ENCODE data around the gene ADAM12.
A peak's percentile ranks its signal among the peaks of the same experiment; 100 is the strongest.
"Not testable (repeated sequence)": the region's sequence is repeated elsewhere in the genome, so short reads cannot be mapped to it uniquely, and the experiment has no call there.

The ADAM12 gene

DNA sequence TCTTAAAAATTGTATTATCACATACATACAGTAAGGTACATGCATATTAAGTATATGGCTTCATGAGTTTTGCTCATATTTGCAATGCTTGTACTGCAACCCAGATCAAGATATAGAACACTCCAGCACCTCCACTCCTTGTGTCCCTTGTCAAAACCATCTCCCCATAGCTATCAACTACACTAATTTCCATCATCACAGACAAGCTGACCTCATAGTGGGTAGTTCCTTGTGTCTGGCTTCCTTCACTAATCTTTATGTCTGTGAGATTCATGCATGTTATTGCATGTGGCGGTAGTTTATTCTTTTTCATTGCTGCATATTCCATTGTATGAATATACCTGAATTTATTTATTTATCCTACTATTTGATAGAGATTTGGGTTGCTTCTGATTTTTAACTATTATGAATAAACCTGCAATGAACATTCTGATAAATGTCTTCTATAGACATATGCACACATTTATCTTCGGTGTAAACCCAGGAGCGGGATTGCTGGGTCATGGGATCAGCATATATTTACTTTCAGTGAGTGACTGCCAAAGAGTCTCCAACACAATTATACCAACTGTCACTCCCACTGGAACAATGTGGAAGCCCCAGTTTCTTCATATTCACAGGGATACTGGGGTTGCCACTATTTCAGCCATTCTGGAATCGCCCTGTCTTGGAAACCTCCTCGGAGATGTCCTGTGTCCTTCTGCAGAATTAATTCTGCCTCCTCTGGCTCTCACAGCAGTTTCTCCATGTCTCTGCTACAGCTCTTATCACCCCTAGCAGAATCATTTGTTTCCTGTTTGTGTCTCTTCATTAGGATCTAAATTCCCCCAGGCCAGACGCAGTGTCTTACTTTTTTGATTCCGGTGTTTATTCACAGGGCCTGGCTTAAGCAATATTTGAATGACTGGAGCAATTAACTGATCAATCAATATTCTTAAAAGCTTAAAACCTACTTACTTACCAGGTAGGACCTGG lies 14.7 kb upstream of the ADAM12 start:
- DNase-seq: no peak

DNA sequence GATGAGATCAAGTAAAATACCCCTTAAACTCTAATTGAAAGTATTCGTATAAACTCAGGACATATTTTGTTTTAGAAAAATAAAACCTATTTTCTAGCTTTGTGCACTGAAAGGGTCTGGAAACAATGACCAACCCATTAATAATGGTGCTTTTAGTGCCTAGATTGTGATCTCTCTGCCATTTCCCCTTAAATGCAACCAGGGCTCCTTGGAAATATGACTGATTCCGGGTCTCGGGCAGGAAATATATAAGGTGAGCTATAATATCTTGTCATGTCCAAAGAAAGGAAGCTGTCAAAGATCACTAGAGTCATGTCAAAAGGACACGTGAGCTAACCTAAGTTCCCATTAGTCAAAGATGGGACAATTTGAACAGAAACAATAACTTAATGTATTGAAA lies 12.4 kb upstream of the ADAM12 start:
- DNase-seq: no peak

- DNase-seq: no peak
Measured at GRCh38 chr10:126398924-126399323, 10.6 kb upstream of the ADAM12 start.

DNA sequence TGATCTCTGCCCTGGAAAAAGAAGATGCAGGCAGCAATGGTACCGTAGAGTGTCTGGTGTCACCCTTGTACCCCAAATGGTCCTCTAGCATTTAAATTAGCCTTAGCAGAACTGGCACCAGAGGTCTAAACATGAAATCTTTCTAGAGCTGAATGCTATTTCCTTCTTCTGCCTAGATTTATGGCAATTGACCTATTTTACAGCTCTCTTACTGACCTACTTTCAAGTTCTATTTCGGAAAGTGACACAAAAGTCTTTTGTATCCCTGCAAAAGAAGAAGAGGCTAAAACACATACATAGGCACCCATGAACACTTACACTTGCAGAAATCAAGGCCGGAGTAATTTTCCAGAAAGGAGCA lies 10.1 kb upstream of the ADAM12 start:
- no peak for DNase-seq

DNA sequence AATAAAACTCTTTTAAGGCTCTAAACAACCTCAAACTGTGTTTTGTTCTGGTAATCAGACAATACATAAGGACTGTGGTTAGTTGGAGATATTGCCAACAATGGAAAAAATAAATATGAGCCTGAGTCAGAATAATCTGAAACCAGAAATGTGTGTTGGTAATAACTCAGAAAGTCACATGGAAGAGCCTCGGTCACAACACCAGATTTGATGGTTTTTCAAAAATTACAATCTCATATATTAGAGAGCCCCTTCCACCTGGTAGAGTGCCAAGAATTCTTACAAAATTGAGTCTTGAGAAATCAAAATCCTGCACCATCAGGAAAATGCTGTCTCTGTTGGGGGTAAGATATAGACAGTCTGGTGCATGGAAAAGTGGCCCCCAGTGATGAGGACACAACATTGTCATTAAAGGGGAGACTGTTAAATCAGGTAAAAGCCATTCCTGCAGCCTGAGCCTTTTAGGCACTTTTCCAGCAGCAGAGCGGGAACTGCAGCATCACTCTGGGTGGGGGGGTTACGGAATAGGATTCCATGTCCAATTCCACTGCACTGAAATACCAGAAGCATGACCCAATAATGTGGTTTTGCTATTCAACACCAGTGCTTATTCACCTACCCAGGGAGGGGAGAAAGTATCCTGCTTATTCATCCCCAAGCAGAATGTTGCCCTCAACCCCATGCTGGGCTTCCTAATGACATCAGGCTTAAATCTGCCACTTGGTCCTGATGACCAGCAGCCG lies 9.5 kb upstream of the ADAM12 start:
- DNase-seq: no peak

GRCh38 chr10:126397156-126397555 lies 8.9 kb upstream of the ADAM12 start:
- DNase-seq: no peak

DNA sequence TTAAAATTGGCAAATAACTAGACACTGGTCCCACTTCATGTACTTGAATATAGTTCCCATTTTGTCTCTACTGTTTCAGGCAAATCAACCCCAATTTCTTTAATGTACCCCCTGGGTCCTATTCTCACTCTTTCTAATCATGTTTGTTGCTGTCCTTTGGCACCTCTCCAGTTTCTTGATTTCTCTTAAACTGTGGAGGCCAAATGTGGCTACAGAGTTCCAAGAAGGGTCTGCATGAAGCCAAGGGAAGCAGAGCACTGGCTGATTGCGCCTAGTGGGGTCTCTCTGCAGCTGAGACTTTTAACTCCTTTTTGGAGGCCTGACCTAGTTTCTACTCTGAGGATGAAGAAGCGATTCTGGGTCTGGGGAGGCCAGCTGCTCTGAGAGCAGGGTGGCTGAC lies 6.7 kb upstream of the ADAM12 start:
- no peak for DNase-seq

DNA sequence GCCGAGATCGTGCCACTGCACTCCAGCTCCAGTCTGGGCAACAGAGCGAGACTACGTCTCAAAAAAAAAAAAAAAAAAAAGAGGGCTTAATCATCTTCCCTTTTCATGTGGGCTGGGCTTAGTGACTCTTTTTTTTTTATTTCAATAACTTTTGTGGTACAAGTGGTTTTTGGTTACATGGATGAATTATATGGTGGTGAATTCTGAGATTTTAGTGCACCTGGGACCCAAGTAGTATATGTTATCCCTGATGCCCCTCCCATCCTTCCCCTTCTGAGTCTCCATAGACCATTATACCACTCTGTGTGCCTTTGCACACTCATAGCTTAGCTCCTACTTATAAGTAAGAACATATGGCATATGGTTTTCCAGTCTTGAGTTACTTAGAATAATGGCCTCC lies 4.8 kb upstream of the ADAM12 start:
- DNase-seq: no peak

DNA sequence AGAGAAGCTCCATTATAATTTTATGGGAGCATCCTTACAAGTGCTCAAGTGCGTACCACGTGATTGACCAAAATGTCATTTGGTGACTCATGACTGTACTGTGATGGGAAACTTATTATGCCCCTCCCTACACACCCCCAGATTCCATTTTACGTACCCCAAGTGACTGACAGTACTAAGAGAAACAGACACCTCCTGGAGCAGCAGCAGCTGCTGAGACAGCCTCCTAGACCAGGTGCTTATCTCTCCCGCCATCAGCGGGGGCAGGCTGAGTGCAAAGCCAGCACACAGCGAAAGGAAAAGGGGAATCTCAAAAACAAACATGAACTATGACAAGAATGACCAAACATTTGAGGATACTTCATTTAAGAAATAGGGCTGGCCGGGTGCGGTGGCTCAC lies 4.2 kb upstream of the ADAM12 start:
- no peak for DNase-seq

GRCh38 chr10:126392068-126392467 lies 3.8 kb upstream of the ADAM12 start:
- DNase-seq: no peak

DNA sequence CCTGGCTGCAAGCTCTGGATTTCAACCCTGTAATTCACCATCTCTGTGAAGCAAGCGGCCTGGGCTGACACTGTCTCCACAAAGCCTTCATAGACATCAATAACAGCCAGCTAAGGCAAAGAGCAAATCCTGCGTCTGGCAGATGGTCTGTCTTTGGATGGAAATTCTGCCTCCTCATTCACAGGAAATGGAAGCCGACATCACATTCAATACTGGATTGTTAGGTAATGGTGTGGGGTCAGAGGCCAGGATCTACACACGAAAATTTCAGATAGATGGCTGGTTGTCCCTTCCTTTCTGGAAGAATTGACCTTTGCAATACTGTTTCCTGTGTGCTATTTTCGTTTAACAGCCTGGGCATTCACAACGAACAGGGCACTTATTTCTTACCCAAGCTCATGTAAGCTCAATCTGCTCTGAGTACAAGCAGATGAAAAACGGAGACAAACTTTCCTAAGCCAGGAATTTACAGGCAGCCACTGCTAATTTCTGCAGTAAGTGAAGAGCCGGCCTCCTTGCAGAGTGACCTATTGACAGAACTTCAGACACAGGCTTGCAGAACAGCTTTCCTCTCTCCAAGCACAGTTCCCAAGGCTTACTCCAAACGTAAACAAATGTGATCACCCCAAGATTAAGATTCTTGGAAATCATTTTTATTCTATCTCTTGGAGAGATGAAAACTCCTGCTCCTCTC lies 3.1 kb upstream of the ADAM12 start:
- no peak for DNase-seq

GRCh38 chr10:126390324-126390723 lies 2.0 kb upstream of the ADAM12 start:
- DNase-seq: no peak

- peak; percentile 1 for DNase-seq
Measured at GRCh38 chr10:126387041-126387921, 996 bp downstream of the ADAM12 start.

GRCh38 chr10:126384269-126384873 lies 3.9 kb downstream of the ADAM12 start:
- DNase-seq: no peak

DNA sequence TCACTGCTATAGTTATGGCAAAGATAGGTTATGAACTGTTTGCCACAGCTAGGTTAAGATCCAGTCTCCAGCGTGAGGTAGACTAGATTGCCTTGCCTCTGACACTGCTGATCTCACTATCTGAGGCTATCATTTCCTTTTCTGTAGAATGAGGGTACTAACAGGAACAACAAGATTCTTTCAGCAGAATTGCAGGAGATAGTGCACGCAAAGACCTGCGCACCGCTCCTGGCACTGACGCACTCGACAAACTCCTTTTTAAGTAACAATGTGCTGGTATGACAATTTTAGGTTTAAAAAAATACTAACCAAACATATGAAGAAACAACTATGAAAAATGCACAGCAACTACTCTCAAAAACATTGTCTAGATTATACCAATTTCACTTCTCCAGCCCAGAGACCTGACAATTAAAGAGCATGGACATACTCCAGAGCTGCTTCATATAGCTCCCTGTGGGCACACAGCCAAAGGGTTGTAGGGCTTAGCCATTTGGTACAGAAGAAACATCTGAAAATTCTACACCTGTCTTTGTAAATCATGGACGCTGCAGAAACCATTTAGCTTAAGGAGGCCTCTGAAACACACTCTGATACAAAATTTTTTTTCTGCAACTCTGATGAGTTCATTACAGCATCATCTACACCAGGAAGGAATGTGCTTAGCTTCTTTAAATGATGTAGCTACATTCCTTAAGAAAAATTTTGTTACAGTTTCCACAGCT lies 7.8 kb downstream of the ADAM12 start:
- DNase-seq: no peak

DNA sequence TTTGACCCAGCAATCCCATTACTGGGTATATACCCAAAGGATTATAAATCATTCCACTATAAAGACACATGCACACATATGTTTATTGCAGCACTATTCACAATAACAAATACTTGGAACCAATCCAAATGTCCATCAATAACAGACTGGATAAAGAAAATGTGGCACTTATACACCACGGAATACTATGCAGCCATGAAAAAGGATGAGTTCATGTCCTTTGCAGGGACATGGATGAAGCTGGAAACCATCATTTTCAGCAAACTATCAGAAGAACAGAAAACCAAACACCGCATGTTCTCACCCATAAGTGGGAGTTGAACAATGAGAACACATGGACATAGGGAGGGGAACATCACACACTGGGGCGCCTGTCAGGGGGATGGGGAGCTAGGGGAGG lies 9.1 kb downstream of the ADAM12 start:
- DNase-seq: not testable (repeated sequence)

DNA sequence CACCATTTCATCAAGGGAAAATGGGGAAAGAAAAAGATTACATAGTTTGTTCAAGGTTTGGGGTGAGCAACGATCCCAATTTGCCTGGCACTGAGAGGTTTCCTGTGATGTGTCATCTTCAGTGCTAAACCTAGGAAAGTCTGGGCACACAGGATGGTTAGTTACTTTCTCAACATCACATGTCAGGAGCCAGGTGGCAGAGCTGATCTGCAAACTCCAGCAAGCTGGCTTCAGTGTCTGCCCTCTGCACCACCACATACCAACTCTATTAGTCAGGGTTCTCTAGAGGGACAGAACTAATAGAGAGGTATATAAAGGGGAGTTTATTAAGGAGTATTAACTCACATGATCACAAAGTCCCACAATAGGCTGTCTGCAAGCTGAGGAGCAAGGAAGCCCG lies 11.3 kb downstream of the ADAM12 start:
- DNase-seq: no peak

DNA sequence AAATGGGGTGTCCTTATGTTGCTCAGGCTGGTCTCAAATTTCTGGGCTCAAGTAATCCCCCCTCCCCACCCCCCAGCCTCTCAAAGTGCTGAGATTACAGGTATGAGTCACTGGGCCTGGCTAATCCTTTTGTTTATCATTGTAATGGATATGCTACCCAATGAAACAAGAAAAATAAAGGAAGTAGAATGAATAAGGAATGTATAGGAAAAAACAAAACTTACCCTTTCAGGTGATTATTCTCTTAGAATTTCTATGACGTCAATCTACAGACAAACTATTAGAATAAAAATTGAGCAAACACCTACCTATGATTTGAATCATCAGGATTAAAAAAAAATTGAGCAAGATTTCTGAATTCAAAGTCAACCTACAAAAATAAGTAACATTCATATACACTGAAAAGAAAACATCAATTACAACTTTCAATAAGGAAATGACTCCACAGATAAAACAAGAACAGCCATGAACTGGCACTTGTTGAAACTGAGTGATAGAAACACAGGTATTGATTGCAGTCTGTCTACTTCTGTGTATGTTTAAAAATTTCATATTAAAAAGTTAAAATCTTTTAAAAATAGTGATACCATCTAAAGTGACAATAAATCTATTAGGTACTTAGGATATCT lies 12.2 kb downstream of the ADAM12 start:
- DNase-seq: no peak

- no peak for DNase-seq
Measured at GRCh38 chr10:126375299-126375698, 13.0 kb downstream of the ADAM12 start.

- no peak for DNase-seq
Measured at GRCh38 chr10:126374435-126374834, 13.8 kb downstream of the ADAM12 start.

DNA sequence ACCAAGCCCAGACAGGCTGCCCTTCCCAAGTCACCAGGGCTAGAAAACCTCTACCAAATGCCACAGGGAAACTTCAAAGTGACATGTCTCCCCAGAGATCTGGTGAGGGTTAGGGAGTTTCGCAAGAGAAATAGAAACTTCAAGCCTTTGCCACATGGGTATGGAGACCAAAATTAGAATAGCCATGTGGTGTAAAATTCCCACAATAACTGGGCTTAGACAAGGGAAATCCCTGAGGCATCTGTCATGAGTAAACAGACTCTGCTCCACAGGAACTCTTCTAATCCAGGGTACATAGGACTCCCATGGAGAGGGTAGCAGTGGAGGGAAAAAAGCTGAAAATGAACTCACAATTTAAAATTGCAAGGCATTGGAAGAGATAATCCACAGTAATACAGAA lies 14.3 kb downstream of the ADAM12 start:
- no peak for DNase-seq

Data from CD4-positive, alpha-beta T cell treated with Interleukin-4 for 4 hours (primary cell).